Fibroblast of lung (primary cell): ENCODE measurements around the gene TIMM44. TPM values are rescaled to one million over a fixed set of nuclear protein-coding genes. Genes with fewer than 3 reads are reported as not detected.
"Not testable (repeated sequence)": the region's sequence is repeated elsewhere in the genome, so short reads cannot be mapped to it uniquely, and the experiment has no call there.

Source experiments
- DNase-seq, 2 donors: peaks; one replicate each; pipeline versions ENCODE4 v3.0.0 to v3.0.0-alpha.2; 2010; ENCODE audit warnings: low read depth in 2 of 2
- H2AFZ ChIP-seq: 2 replicates; pipeline ENCODE4 v1.5.1; 2012; ENCODE audit warnings: low read length, control low read depth, inconsistent platforms
- H3K27ac ChIP-seq: 2 replicates; pipeline ENCODE4 v1.5.1; 2011; ENCODE audit warnings: low read length, control low read depth; ENCODE audit not compliant: insufficient read depth
- H3K27me3 ChIP-seq: 2 replicates; pipeline ENCODE4 v1.5.1; 2011; ENCODE audit warnings: mild to moderate bottlenecking, low read length; ENCODE audit not compliant: control insufficient read depth, insufficient read depth
- H3K36me3 ChIP-seq: 2 replicates; pipeline ENCODE4 v1.5.1; 2011; ENCODE audit warnings: low read length; ENCODE audit not compliant: control insufficient read depth, insufficient read depth
- H3K4me1 ChIP-seq: 2 replicates; pipeline ENCODE4 v1.5.1; 2011; ENCODE audit warnings: low read length; ENCODE audit not compliant: control insufficient read depth, insufficient read depth; ENCODE audit errors: extremely low read depth
- H3K4me2 ChIP-seq: 2 replicates; pipeline ENCODE4 v1.5.1; 2011; ENCODE audit warnings: low read length, control low read depth; ENCODE audit not compliant: insufficient read depth; ENCODE audit errors: extremely low read depth
- H3K4me3 ChIP-seq, 4 experiments: fragments of 200-600 bp in 1 of 4; sonication (generic) in 1 of 4; replicated peaks in 1 of 4; 2 replicates each; pipeline ENCODE4 v1.5.1; 2011 to 2016; ENCODE audit warnings: low read length in 4 of 4, low read depth in 3 of 4, mild to moderate bottlenecking in 3 of 4, control low read depth in 2 of 4, inconsistent platforms in 1 of 4, mixed read lengths in 1 of 4; ENCODE audit not compliant: insufficient read depth in 1 of 4; ENCODE audit errors: control extremely low read depth in 1 of 4
- H3K79me2 ChIP-seq: 2 replicates; pipeline ENCODE4 v1.5.1; 2012; ENCODE audit warnings: mild to moderate bottlenecking, low read length, inconsistent platforms; ENCODE audit not compliant: control insufficient read depth, insufficient read depth
- H3K9ac ChIP-seq: 2 replicates; pipeline ENCODE4 v1.5.1; 2011; ENCODE audit warnings: mild to moderate bottlenecking, low read length, control low read depth; ENCODE audit not compliant: insufficient read depth
- H3K9me3 ChIP-seq: 2 replicates; pipeline ENCODE4 v1.5.1; 2012; ENCODE audit warnings: low read depth, low read length; ENCODE audit not compliant: control insufficient read depth, insufficient read depth
- H4K20me1 ChIP-seq: 2 replicates; pipeline ENCODE4 v1.5.1; 2011; ENCODE audit warnings: low read length; ENCODE audit not compliant: control insufficient read depth, insufficient read depth; ENCODE audit errors: extremely low read depth
- EZH2 ChIP-seq: IDR thresholded peaks from 2 replicates; pipeline ENCODE4 v1.5.1; 2012; ENCODE audit warnings: low read length, control low read depth, mild to moderate bottlenecking; ENCODE audit errors: missing control alignments
- polyA plus RNA-seq, 2 donors: library from polyadenylated mRNA; depleted of rRNA in 1 of 2; stranded (reverse) in 1 of 2; unstranded in 1 of 2; fragments of >200 nt; gene quantifications; 2 replicates each; pipeline ENCODE4 v1.2.1, GENCODE V29; 2011 to 2012; ENCODE audit warnings: missing spikeins in 1 of 2
- total RNA-seq: library from RNA; depleted of rRNA; stranded (reverse); fragments of >200 nt; gene quantifications from 2 replicates; pipeline ENCODE4 v1.2.1, GENCODE V29; 2014
- TF ChIP-seq, protein P1 (sequence below), 2 donors: IDR thresholded peaks in 1 of 2; conservative IDR thresholded peaks in 1 of 2; 1 replicate in 1 of 2; 2 replicates in 1 of 2; pipeline ENCODE4 v1.5.1; 2011 to 2012; ENCODE audit warnings: low read length in 2 of 2, control low read depth in 1 of 2, inconsistent platforms in 1 of 2, low read depth in 1 of 2, mild to moderate bottlenecking in 1 of 2

TIMM44 gene
- total and polyA plus RNA-seq, 2 donors (not counting 1 experiment from before 2014, with no cell fraction given) = 29.5 to 56.1 TPM

DNA sequence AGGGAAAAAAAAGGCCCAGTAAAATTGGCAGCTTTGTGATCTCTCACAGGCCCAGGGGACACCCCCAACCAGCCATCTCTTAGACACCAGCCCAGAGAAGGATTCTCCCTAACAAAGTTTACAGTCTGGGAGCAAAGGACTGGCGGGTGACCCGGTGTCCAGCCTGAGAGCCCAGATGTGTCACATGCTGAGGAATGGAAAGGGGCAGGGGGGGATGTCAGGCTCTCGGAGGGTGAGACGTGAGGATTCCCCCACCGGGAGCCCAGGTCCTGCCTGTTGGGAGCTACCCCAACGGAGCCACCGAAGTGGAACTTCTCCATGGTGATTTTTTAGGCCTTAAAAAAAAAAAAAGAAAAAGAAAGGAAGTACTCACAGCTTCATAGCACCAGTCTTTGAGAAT is 12.7 kb downstream of the TIMM44 start:
- H3K4me3 ChIP-seq = no peak overlapping the region
- no peaks in the 10 kb centered on the region for H3K9me3 ChIP-seq

DNA sequence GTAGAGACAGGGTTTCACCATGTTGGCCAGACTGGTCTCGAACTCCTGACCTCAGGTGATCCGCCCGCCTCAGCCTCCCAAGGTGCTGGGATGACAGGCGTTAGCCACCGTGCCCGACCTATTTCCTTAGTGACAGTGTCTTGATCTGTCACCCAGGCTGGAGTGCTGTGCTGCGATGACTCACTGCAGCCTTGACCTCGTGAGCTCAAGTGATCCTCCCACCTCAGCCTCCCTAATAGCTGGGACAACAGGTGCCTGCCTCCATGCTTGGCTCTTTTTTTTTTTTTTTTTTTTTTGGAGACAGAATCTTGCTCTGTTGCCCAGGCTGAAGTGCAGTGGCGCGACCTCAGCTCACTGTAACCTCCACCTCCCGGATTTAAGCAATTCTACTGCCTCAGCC is 13.4 kb downstream of the TIMM44 start:
- H3K27ac ChIP-seq = peak overlapping the region; percentile 12
- peaks cover 36% of the 10 kb centered on the region for H3K36me3 ChIP-seq
- DNase-seq = not testable (repeated sequence)

More for the DNA sequence above, 12.7 kb downstream of the TIMM44 start:
- Histone ChIP-seq H4K20me1 (no peaks in the 10 kb centered on the region), H3K9ac (no peak overlapping the region), H3K4me1 (peaks cover 24% of the 10 kb centered on the region), H3K27me3 (no peaks in the 10 kb centered on the region), H3K27ac (peak overlapping the region; percentile 2), H2AFZ (no peak overlapping the region), H3K36me3 (peaks cover 40% of the 10 kb centered on the region), H3K4me2 (no peak overlapping the region), H3K79me2 (no peaks in the 10 kb centered on the region)
- TF ChIP-seq, protein P1, sequence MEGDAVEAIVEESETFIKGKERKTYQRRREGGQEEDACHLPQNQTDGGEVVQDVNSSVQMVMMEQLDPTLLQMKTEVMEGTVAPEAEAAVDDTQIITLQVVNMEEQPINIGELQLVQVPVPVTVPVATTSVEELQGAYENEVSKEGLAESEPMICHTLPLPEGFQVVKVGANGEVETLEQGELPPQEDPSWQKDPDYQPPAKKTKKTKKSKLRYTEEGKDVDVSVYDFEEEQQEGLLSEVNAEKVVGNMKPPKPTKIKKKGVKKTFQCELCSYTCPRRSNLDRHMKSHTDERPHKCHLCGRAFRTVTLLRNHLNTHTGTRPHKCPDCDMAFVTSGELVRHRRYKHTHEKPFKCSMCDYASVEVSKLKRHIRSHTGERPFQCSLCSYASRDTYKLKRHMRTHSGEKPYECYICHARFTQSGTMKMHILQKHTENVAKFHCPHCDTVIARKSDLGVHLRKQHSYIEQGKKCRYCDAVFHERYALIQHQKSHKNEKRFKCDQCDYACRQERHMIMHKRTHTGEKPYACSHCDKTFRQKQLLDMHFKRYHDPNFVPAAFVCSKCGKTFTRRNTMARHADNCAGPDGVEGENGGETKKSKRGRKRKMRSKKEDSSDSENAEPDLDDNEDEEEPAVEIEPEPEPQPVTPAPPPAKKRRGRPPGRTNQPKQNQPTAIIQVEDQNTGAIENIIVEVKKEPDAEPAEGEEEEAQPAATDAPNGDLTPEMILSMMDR (conservative IDR thresholded peaks at IDR 0.05 in 1 of 2, IDR thresholded peaks at IDR 0.05 in 1 of 2; ENCODE audit: low read depth in 1 of 2, low read length in 2 of 2) = no peak
- no peak for TF ChIP-seq EZH2
- DNase-seq = no peak

DNA sequence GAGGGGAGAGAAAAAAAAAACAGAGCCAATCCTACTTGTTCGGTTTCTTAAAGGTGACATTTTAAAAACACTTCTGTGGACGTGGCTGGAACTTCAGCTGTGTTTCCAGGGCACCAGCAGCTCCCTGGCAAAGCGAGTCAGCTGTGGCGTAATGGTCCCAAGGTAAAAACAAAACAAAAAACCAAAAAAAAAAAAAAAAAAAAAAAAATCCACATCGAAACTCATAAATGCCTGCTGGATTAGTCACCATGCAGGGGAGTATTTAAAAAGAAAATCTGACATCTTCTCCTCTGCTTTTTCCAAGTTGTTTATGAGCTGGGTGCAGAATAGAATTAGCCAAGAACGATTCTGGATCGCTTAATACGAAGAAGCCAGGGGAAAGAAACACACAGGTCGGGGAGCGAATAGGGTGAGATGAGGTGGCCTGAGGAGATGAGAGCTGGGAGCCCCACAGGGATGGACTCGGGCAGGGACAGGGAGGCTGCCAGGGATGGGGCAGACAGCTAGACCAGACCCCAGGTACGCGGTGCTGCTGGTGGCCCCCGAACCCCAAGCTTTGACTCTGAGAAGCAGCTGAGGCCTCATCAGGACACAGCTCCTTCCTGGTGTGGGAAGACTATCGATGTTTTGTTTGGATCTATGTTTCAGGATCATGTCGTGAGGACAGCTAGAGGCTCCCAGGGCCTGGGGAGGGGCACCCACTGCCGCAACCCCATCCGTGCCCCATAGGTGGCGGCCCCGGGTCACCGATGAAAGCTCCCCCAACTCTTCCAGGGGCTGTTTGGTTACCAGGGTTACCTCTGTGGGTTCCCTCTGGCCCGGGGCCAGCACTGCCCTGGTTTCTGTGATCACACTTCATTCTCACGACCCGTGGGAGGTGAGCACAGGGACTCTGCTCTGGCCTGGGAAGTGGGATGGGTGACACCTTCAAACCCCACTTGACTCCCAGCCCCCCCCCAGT is 14.4 kb downstream of the TIMM44 start:
- no peak for TF ChIP-seq EZH2
- TF ChIP-seq, protein P1 (conservative IDR thresholded peaks at IDR 0.05 in 1 of 2, IDR thresholded peaks at IDR 0.05 in 1 of 2; ENCODE audit: low read depth in 1 of 2, low read length in 2 of 2) = peak; percentile 38 to 42
- peak overlapping the region; percentile 92 for H3K27ac ChIP-seq
- H3K27me3 ChIP-seq = no peaks in the 10 kb centered on the region
- no peaks in the 10 kb centered on the region for H4K20me1 ChIP-seq
- H3K9me3 ChIP-seq = no peaks in the 10 kb centered on the region
- H2AFZ ChIP-seq = no peak overlapping the region
- peak; percentile 84 to 85 for DNase-seq
- peak overlapping the region in 2 of 4 experiments; percentile 14 to 21 for H3K4me3 ChIP-seq
- H3K4me2 ChIP-seq = peak overlapping the region; percentile 86
- H3K36me3 ChIP-seq = peaks cover 30% of the 10 kb centered on the region
- H3K4me1 ChIP-seq = peaks cover 24% of the 10 kb centered on the region
- H3K79me2 ChIP-seq = no peaks in the 10 kb centered on the region
- H3K9ac ChIP-seq = peak overlapping the region; percentile 64

More for the DNA sequence above, 13.4 kb downstream of the TIMM44 start:
- H3K4me3 ChIP-seq, H3K9me3 ChIP-seq, H3K9ac ChIP-seq, H3K27me3 ChIP-seq, H3K4me2 ChIP-seq, H3K79me2 ChIP-seq, H2AFZ ChIP-seq, H4K20me1 ChIP-seq: not testable (repeated sequence)
- peaks cover 24% of the 10 kb centered on the region for H3K4me1 ChIP-seq
